HEK293 (cell line): ENCODE results near the gene MYO1E.

Experiments
- KLF16 ChIP-seq: fragments of 450-650 bp; formaldehyde crosslinking; IDR thresholded peaks from 2 replicates; pipeline ENCODE4 v1.5.1; 2017; ENCODE audit warnings: missing biosample characterization, missing genetic modification characterization
- OVOL3 ChIP-seq: fragments of 450-650 bp; formaldehyde crosslinking; IDR thresholded peaks from 2 replicates; pipeline ENCODE4 v1.5.1; 2016; ENCODE audit warnings: missing biosample characterization, missing genetic modification characterization
- SP2 ChIP-seq: fragments of 450-650 bp; formaldehyde crosslinking; IDR thresholded peaks from 2 replicates; pipeline ENCODE4 v1.5.1; 2016; ENCODE audit warnings: missing biosample characterization, missing genetic modification characterization
- TCF7L2 ChIP-seq: IDR thresholded peaks from 2 replicates; pipeline ENCODE4 v1.6.1; 2011; ENCODE audit warnings: low read depth, mild to moderate bottlenecking, inconsistent platforms, low read length, moderate library complexity, borderline replicate concordance
- ZNF184 ChIP-seq: fragments of 450-650 bp; IDR thresholded peaks from 2 replicates; pipeline ENCODE4 v1.5.1; 2018; ENCODE audit warnings: missing biosample characterization, mild to moderate bottlenecking, missing genetic modification characterization
- ZNF48 ChIP-seq: fragments of 450-650 bp; formaldehyde crosslinking; IDR thresholded peaks from 2 replicates; pipeline ENCODE4 v1.5.1; 2016; ENCODE audit warnings: missing biosample characterization, missing genetic modification characterization
- ZNF514 ChIP-seq: fragments of 450-650 bp; formaldehyde crosslinking; IDR thresholded peaks from 2 replicates; pipeline ENCODE4 v1.5.1; 2016; ENCODE audit warnings: missing biosample characterization, missing genetic modification characterization
- TF ChIP-seq, protein P1 (sequence below): fragments of 450-650 bp; formaldehyde crosslinking; IDR thresholded peaks from 2 replicates; pipeline ENCODE4 v1.5.1; 2016; ENCODE audit warnings: missing biosample characterization, missing genetic modification characterization
- TF ChIP-seq, protein P2 (sequence below): fragments of 450-650 bp; formaldehyde crosslinking; IDR thresholded peaks from 2 replicates; pipeline ENCODE4 v1.5.1; 2016; ENCODE audit warnings: missing biosample characterization, missing genetic modification characterization, borderline replicate concordance
- TF ChIP-seq, protein P3 (sequence below): fragments of 450-650 bp; formaldehyde crosslinking; IDR thresholded peaks from 2 replicates; pipeline ENCODE4 v1.5.1; 2016; ENCODE audit warnings: missing biosample characterization, missing genetic modification characterization
- TF ChIP-seq, protein P4 (sequence below): fragments of 450-650 bp; formaldehyde crosslinking; IDR thresholded peaks from 2 replicates; pipeline ENCODE4 v1.5.1; 2016; ENCODE audit warnings: missing biosample characterization, missing genetic modification characterization

DNA sequence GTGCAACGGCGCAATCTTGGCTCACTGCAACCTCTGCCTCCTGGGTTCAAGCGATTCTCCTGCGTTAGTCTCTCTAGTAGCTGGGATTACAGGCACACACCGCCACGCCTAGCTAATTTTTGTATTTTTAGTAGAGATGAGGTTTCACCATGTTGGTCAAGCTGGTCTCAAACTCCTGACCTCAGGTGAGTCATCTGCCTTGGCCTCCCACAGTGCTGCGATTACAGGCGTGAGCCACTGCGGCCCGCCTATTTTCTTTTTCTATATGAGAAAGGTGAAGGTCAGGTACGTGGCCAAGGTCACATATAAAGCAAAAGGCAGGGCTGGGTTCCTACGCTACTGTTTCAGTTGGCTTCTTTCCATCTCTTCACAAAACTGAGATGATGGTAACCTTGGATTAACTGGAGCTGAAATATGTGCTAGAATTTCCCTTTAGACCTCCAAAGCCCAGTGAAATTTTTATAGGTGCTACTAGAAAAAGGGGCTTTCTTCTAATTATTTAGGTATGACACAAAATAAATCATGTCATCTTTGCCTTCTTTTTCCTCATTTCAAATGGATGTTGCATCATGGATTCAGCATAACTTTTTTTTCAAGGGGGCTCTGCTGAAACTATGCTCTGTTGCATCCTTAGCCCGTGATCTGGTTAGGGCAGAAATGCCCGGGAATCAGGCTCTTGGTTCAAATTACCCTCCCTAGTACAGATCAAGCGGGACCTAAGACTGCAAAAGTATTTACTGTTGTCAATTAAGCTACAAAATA is 68.5 kb downstream of the MYO1E start:
- TF ChIP-seq, protein P1, sequence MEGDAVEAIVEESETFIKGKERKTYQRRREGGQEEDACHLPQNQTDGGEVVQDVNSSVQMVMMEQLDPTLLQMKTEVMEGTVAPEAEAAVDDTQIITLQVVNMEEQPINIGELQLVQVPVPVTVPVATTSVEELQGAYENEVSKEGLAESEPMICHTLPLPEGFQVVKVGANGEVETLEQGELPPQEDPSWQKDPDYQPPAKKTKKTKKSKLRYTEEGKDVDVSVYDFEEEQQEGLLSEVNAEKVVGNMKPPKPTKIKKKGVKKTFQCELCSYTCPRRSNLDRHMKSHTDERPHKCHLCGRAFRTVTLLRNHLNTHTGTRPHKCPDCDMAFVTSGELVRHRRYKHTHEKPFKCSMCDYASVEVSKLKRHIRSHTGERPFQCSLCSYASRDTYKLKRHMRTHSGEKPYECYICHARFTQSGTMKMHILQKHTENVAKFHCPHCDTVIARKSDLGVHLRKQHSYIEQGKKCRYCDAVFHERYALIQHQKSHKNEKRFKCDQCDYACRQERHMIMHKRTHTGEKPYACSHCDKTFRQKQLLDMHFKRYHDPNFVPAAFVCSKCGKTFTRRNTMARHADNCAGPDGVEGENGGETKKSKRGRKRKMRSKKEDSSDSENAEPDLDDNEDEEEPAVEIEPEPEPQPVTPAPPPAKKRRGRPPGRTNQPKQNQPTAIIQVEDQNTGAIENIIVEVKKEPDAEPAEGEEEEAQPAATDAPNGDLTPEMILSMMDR (tag by site-specific recombination), result no peak
- no peak for TF ChIP-seq ZNF184
- TF ChIP-seq OVOL3 (tag by site-specific recombination), result no peak
- TF ChIP-seq SP2 (tag by site-specific recombination), result no peak
- no peak for TF ChIP-seq TCF7L2
- TF ChIP-seq, protein P2, sequence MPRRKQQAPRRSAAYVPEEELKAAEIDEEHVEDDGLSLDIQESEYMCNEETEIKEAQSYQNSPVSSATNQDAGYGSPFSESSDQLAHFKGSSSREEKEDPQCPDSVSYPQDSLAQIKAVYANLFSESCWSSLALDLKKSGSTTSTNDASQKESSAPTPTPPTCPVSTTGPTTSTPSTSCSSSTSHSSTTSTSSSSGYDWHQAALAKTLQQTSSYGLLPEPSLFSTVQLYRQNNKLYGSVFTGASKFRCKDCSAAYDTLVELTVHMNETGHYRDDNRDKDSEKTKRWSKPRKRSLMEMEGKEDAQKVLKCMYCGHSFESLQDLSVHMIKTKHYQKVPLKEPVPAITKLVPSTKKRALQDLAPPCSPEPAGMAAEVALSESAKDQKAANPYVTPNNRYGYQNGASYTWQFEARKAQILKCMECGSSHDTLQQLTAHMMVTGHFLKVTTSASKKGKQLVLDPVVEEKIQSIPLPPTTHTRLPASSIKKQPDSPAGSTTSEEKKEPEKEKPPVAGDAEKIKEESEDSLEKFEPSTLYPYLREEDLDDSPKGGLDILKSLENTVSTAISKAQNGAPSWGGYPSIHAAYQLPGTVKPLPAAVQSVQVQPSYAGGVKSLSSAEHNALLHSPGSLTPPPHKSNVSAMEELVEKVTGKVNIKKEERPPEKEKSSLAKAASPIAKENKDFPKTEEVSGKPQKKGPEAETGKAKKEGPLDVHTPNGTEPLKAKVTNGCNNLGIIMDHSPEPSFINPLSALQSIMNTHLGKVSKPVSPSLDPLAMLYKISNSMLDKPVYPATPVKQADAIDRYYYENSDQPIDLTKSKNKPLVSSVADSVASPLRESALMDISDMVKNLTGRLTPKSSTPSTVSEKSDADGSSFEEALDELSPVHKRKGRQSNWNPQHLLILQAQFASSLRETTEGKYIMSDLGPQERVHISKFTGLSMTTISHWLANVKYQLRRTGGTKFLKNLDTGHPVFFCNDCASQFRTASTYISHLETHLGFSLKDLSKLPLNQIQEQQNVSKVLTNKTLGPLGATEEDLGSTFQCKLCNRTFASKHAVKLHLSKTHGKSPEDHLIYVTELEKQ (tag by site-specific recombination), result no peak
- TF ChIP-seq KLF16 (tag by site-specific recombination), result no peak
- TF ChIP-seq, protein P3, sequence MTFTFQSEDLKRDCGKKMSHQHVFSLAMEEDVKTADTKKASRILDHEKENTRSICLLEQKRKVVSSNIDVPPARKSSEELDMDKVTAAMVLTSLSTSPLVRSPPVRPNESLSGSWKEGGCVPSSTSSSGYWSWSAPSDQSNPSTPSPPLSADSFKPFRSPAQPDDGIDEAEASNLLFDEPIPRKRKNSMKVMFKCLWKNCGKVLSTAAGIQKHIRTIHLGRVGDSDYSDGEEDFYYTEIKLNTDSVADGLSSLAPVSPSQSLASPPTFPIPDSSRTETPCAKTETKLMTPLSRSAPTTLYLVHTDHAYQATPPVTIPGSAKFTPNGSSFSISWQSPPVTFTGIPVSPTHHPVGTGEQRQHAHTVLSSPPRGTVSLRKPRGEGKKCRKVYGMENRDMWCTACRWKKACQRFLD (tag by site-specific recombination), result no peak
- no peak for TF ChIP-seq ZNF514 (tag by site-specific recombination)
- TF ChIP-seq, protein P4, sequence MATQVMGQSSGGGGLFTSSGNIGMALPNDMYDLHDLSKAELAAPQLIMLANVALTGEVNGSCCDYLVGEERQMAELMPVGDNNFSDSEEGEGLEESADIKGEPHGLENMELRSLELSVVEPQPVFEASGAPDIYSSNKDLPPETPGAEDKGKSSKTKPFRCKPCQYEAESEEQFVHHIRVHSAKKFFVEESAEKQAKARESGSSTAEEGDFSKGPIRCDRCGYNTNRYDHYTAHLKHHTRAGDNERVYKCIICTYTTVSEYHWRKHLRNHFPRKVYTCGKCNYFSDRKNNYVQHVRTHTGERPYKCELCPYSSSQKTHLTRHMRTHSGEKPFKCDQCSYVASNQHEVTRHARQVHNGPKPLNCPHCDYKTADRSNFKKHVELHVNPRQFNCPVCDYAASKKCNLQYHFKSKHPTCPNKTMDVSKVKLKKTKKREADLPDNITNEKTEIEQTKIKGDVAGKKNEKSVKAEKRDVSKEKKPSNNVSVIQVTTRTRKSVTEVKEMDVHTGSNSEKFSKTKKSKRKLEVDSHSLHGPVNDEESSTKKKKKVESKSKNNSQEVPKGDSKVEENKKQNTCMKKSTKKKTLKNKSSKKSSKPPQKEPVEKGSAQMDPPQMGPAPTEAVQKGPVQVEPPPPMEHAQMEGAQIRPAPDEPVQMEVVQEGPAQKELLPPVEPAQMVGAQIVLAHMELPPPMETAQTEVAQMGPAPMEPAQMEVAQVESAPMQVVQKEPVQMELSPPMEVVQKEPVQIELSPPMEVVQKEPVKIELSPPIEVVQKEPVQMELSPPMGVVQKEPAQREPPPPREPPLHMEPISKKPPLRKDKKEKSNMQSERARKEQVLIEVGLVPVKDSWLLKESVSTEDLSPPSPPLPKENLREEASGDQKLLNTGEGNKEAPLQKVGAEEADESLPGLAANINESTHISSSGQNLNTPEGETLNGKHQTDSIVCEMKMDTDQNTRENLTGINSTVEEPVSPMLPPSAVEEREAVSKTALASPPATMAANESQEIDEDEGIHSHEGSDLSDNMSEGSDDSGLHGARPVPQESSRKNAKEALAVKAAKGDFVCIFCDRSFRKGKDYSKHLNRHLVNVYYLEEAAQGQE (tag by site-specific recombination), result no peak
- TF ChIP-seq ZNF48 (tag by site-specific recombination), result no peak
